Lower lobe of right lung (tissue), 2 donors: ENCODE measurements around the gene IMP3. TPM values are rescaled to one million over a fixed set of nuclear protein-coding genes. Genes with fewer than 3 reads are reported as not detected.

Source experiments
- ATAC-seq, 2 donors: fragments of 200-7000 bp; cut with Tn5 transposase; one replicate each; pipeline ENCODE4 v1.9.1; 2020 to 2022; ENCODE audit warnings: mild to moderate bottlenecking in 2 of 2, moderate library complexity in 2 of 2
- DNase-seq: peaks from one replicate; pipeline ENCODE4 v3.0.0-alpha.2; 2020
- H3K27ac ChIP-seq: fragments of 200-600 bp; one replicate; pipeline ENCODE4 v1.8.0; 2022
- H3K27me3 ChIP-seq: fragments of 200-600 bp; one replicate; pipeline ENCODE4 v1.8.0; 2022; ENCODE audit warnings: low read depth
- H3K36me3 ChIP-seq: fragments of 200-600 bp; one replicate; pipeline ENCODE4 v1.8.0; 2022; ENCODE audit warnings: mild to moderate bottlenecking
- H3K4me1 ChIP-seq: fragments of 200-600 bp; one replicate; pipeline ENCODE4 v1.8.0; 2022
- H3K4me3 ChIP-seq: fragments of 200-600 bp; one replicate; pipeline ENCODE4 v1.8.0; 2022; ENCODE audit warnings: mild to moderate bottlenecking
- H3K9me3 ChIP-seq: fragments of 200-600 bp; one replicate; pipeline ENCODE4 v1.8.0; 2022
- intact Hi-C: fragments of 100-400 bp; cut with DNase I; formaldehyde crosslinking; loops from one replicate; pipeline ENCODE4 v1.11.0; 2022
- total RNA-seq: library from RNA; stranded (reverse); fragmentation: NEBNext Ultra II Directional; extraction: Animal tissue kit (Norgen Biotek cat#: 25700); gene quantifications from one replicate; pipeline ENCODE4 v1.2.1, GENCODE V29; 2021
- TF ChIP-seq, protein P1 (sequence below): fragments of 200-600 bp; IDR thresholded peaks from one replicate; pipeline ENCODE4 v1.8.0; 2022; ENCODE audit warnings: antibody characterized with exemption, mild to moderate bottlenecking
- donor health status: DM: no; HTN: yes; CAD: no; lungs with severe emphysema.

IMP3 gene
- total RNA-seq, 1 donor from 2014 or later: 56.5 TPM

DNA sequence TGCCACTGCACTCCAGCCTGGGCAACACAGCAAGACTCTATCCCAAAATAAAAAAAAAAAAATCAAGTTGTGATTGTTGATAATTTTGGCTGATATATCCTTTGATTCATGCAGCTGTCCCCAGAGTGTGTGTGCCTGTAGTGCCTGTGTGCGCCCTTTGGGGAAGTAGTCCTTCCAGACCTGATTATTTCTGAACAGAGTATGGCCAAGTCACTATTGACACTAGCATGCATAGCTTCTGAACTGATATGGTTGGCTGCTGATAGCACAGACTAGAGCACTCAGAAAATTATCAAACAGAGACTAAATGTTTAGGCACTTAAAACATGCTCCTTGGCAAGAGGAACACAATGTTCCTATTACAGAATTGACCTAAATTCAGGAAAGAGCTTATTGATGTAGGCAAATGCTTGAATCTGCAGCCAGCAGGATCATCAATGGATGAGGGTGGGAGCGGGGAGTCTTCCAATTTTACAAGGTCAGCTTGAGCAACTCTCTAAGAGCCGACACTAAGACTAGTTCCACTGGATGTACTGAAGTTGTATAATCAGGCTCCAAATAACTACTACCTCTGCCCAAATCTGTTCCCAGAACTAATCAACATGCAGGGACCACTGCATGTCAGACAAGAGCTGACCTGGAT lies 43.2 kb downstream of the IMP3 start:
- no peak overlapping the region for H3K27ac ChIP-seq
- no peaks in the 10 kb centered on the region for H3K27me3 ChIP-seq

DNA sequence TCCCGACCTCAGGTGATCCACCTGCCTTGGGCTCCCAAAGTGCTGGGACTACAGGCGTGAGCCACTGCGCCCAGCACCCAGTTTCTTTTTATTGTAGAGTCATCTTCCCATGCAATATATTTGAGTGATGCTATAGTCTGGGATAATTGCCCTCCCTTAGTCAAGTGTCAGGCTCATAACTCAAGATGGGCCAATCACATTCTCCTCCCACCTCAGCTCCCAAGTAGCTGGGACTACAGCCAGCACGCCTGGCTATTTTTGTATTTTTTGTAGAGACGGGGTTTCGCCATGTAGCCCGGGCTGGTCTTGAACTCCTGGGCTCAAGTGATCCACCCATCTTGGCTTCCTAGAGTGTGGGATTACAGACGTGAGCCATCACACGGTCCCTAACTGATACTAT lies 45.7 kb downstream of the IMP3 start:
- TF ChIP-seq, protein P1, sequence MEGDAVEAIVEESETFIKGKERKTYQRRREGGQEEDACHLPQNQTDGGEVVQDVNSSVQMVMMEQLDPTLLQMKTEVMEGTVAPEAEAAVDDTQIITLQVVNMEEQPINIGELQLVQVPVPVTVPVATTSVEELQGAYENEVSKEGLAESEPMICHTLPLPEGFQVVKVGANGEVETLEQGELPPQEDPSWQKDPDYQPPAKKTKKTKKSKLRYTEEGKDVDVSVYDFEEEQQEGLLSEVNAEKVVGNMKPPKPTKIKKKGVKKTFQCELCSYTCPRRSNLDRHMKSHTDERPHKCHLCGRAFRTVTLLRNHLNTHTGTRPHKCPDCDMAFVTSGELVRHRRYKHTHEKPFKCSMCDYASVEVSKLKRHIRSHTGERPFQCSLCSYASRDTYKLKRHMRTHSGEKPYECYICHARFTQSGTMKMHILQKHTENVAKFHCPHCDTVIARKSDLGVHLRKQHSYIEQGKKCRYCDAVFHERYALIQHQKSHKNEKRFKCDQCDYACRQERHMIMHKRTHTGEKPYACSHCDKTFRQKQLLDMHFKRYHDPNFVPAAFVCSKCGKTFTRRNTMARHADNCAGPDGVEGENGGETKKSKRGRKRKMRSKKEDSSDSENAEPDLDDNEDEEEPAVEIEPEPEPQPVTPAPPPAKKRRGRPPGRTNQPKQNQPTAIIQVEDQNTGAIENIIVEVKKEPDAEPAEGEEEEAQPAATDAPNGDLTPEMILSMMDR: no peak
- no peak overlapping the region for H3K4me3 ChIP-seq
- DNase-seq: no peak
- intact Hi-C loops: no loop called here
- H3K27me3 ChIP-seq: no peaks in the 10 kb centered on the region
- peaks cover 57% of the 10 kb centered on the region for H3K36me3 ChIP-seq
- H3K27ac ChIP-seq: no peak overlapping the region
- no peaks in the 10 kb centered on the region for H3K9me3 ChIP-seq
- ATAC-seq: no peak
- peaks cover 16% of the 10 kb centered on the region for H3K4me1 ChIP-seq

More for the DNA sequence above, 43.2 kb downstream of the IMP3 start:
- no peaks in the 10 kb centered on the region for H3K9me3 ChIP-seq
- intact Hi-C loops: no loop called here
- TF ChIP-seq, protein P1: no peak
- no peak for DNase-seq
- H3K4me1 ChIP-seq: peaks cover 16% of the 10 kb centered on the region
- H3K36me3 ChIP-seq: peaks cover 72% of the 10 kb centered on the region
- no peak overlapping the region for H3K4me3 ChIP-seq
- peak in 1 of 2 donors; percentile 60 for ATAC-seq

DNA sequence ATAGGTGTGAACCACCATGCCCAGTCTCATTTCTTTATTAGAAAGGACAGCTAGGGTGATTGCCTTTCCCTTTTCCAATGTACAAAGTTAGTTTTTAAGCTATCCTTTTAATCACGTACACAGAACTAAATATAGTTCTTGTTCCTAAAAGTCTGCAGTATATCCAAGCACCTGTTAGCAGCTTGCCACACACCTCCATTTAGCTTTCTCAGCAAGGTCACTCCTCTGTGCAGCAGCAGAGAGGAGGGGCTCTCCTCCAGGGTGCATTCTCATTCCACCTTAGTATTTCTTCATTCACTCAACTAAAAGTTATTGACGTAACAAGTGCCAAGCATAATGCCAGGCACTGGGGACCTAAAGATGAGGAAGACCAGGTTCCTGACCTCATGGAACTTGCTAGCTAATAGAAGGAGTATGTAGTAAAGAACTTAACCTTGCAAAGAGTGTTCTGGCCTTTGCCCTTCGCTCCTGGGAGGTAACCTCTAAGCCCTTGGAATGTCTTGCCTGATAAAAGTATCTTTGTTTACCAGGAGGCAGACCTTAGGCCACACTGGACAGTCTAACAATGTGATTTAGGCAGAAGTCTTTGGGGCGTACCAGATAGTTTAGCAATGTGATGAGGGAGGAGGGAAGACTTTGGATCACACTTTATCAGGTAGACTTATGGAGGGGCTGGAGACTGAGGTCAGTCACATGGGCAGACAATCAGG lies 48.2 kb downstream of the IMP3 start:
- intact Hi-C loops: no loop called here

DNA sequence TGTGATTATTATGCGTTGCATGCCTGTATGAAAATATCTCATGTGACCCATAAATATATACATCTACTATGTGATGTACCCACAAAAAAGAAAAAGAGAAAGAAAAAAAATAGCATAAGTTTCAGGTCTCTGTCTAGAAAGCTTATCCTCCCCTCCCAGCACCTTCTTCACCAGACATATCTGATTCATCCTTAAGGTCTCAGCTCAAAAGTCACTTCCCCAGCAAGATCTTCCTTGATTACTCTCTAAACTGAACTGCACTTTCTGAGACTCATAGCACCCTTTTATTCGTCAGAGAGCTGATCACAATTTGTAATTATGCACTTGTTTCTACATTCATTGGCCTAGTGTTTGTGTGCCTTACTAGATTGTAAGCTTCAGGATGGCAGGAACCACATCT lies 49.8 kb downstream of the IMP3 start:
- Histone ChIP-seq H3K9me3 (no peaks in the 10 kb centered on the region), H3K4me1 (no peaks in the 10 kb centered on the region), H3K4me3 (no peak overlapping the region), H3K36me3 (peaks cover 18% of the 10 kb centered on the region), H3K27me3 (no peaks in the 10 kb centered on the region), H3K27ac (no peak overlapping the region)
- DNase-seq (no peak), ATAC-seq (no peak)
- TF ChIP-seq, protein P1: no peak
- intact Hi-C loops: no loop called here

More for the DNA sequence above, 48.2 kb downstream of the IMP3 start:
- no peak for ATAC-seq
- Histone ChIP-seq H3K4me3 (no peak overlapping the region), H3K9me3 (no peaks in the 10 kb centered on the region), H3K36me3 (peaks cover 34% of the 10 kb centered on the region), H3K27ac (no peak overlapping the region), H3K27me3 (no peaks in the 10 kb centered on the region), H3K4me1 (peaks cover under 1% of the 10 kb centered on the region)
- TF ChIP-seq, protein P1: no peak
- DNase-seq: no peak

Other genes with a start within 250 kb of the IMP3 start
- gene SIN3A, start 188.5 kb downstream of the IMP3 start, total RNA-seq: 51.6 TPM
- 31.4 TPM for gene PTPN9, start 60.9 kb downstream of the IMP3 start, total RNA-seq
- 21.7 TPM for gene SNUPN, start 14.5 kb downstream of the IMP3 start, total RNA-seq
- gene SNX33, start 7.7 kb upstream of the IMP3 start, total RNA-seq: 28.9 TPM
- 15.0 TPM for gene CSPG4, start 72.6 kb upstream of the IMP3 start, total RNA-seq
- 29.0 TPM for gene UBE2Q2, start 203.2 kb upstream of the IMP3 start, total RNA-seq